Loucy (cell line): Measurements from ENCODE around the gene BCKDHA.

Source experiments
- CTCF ChIP-seq: fragments of 200-600 bp; sonication (generic); conservative IDR thresholded peaks from 2 replicates; pipeline ENCODE4 v1.5.1; 2014; ENCODE audit warnings: mild to moderate bottlenecking, antibody characterized with exemption, low read length
- EZH2phosphoT487 ChIP-seq: fragments of 200-600 bp; IDR thresholded peaks from 2 replicates; pipeline ENCODE4 v1.6.1; 2018; ENCODE audit warnings: antibody characterized with exemption, mild to moderate bottlenecking, moderate library complexity, borderline replicate concordance

- TF ChIP-seq CTCF (no peak), EZH2phosphoT487 (no peak)
These were observed 45.4 kb upstream of the BCKDHA start for GRCh38 chr19:41352279-41352608.
